Measurements from ENCODE around the gene SAMD4A.
A peak's percentile ranks its signal among the peaks of the same experiment; 100 is the strongest.

Gene SAMD4A

DNA sequence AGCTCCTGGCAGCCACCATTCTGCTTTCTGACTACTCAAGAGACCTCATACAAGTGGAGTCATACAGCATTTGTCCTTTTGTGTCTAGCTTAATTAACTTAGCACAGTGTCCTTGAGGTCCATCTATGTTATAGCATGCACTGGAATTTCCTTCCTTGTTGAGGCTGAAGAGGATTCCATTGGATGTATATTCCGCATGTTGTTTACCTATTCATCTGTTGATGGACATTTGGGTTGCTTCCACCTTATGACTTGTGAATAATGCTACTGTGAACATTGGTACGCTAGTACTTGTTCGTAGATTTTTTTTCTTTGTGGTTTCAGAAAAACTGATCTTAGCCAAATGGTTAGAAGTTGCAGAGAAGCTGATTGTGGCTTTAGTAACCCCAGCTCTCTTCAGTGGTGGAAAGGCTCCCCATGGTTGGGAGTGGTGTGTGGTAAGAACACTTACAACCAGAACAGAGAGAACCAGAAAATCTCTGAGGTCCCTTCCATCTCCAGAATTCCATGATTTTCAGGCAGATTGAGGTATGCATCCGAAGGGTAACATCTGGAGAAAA is 118.4 kb downstream of the SAMD4A start:
- DNase-seq (ENCODE audit: low read depth), result no peak

DNA sequence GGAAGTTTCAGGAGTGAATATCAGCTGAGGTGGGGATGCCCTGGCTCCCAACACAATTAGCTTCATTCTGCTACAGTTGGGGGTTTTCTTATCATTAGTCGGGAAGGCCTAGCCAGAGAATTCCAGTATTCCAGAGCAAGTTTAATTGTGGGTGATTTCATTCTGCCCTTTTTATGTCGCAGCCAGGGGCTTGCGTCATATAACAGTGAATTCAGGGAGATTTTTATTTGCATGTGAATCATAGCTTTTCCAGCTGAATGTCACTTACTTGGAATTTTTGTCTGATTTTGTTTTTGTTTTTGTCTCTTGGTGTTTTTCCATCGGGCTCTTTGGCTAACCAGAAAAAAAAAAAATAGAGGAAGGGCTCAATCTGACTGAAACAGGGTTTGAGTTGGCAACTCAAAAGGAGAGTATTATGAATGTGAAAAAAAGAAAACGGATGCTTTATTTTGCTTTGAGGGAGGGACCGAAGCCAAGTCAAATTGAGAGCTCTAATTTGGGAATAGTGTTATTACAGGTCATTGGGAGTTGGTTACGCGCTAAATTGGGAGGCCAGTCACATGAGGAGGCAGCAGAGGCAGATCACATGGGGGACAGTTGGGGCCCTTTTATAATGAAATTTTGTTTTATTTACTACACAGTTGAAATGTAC is 119.4 kb downstream of the SAMD4A start:
- DNase-seq (ENCODE audit: low read depth), result no peak

DNA sequence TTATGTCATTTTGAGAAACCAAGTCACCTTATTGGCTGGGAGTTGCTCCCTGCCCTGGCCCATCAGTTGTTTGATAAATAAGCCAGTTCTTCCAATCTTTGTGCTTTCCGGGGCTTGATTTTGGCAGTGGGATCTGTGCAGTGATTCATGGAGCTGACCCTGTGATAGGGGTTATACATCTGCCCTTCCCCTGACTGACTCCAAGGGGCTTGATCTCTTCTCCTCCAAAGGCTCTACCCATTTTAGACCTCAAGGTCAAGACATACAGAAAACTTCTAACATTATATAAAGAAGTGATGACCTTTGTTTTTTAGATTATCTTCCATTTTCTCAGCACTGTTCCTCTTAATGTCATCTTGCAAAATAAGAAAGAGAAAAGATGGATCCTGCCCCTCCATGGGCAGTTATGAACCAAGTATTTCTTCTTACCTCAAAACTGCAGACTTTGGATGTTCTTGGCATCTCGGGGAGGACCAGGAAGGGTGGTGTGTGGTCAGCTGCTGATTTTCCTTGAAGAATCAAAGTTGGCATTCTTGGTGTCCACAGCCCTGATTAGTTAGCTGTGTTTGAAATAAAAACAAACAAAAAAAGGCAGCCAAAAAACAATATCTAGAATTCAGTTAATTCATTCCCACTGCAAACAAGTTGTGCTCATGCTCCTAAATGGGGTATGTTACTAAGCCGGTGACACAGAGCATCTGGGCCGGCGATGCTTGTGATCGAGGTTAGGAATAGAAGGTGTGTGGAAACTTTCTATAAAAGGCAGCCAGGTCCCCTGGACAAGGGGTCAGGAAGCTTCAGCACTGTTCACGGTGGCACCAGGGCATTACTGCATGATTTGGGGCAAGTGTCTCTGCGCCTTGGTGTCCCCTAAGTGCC is 120.2 kb downstream of the SAMD4A start:
- DNase-seq (ENCODE audit: low read depth), result no peak

DNA sequence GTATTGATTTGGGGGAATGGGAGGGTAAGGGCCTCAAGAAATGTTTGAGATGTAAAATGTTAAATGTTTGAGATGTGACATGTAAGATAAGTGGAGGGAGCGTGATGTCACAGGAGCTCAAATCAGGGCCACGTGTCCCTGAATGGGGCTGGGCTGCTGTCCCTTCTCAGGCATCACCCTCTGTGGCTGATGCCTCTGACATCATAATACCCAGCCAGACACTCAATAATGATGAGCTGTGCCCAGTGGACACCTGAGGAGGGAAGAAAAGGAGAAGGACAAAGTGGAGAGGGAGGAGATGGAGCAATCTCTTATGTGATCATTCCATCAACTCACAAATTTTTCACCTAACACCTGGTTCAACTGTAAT is 120.8 kb downstream of the SAMD4A start:
- no peak for DNase-seq (ENCODE audit: low read depth)

DNA sequence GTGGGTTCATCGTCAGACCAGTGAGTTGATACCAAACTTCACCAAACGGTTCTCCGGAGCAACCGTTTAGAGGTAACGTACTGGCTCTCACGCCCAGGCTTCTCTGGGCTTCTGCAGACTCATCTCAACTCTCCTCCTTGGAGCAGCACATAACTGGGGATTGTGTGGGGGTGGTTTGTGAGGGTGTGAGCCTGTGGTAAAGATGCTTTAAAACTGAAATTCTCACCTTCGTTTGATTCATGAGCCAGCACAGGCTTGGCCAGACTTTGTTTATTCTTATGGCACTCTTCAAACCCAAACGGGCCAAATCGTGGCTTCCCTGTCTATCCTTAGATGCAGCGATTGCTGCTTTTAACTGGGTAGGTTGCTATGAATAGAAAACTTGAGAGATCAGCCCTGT is 121.3 kb downstream of the SAMD4A start:
- no peak for DNase-seq (ENCODE audit: low read depth)

DNA sequence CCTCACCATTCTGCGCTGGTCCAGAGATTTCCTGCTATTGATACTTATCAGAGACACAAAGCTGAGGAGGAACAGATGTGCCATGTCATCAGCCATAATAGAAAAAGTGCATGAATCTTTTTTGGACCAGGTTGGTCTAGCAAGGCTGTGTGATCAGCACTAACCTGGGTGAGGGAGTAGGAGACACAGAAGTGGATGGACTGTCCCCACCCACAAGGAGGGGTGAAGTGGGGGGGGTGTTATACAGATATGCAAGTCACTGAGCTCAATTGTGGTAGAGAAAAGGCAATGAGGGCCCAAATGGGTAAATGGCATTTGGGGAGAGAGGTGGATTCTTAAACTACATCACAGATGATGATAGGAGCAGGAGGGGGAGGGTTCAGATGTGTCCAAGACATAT is 123.0 kb downstream of the SAMD4A start:
- no peak for DNase-seq (ENCODE audit: low read depth)

DNA sequence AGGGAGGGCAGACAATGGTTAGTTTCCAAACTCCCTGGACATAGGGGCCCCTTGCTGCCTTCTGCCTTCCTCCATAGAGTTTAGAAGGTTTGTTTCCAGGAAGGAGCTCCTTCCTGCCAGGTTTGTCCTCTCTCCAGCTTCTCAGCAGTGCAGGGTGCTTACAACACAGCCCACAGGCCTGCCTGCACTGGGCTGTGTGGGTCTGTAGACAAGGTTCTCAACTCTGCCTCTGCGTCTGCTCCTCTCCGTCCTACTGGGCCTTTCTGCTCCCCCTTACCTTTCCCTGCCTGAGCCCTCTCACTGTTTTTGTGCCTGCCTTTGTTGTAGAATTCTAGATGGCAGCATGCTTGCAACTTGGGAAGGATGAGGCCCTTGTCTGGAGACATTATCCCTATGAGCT is 124.0 kb downstream of the SAMD4A start:
- no peak for DNase-seq (ENCODE audit: low read depth)

DNA sequence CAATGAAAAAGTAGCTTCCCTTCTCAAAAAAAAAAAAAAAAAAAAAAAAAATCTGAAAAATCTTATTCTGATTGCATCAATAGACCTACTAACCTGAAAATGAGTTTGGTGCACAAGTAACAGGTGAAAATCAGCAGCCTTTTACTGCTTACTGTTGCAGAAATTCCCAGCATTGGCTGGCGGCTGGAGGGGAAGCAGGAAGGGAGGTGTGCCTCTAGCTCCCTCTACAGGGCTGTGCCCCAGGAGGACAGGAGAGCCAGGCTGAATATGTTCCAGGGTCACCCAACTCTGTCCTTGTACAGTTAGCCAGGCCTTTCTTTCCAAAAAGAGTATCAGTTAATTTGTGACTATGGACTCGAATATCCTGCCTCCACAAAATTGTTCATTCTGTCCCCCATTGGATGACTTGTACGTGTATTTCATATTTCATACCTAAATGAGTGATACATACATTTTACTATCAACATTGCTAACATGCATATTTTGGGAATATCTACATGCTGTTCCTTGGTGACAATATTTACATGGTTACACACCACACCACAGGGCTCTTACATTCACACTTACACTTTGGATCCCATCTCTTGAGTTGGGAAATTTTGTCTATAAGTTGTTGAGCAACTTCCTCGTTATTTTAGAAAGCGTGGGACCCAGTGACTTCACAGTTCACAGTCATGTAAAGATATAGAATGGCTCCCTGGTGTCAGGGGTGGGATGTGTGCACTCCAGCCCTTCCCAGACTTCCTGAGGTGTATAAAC is 124.8 kb downstream of the SAMD4A start:
- DNase-seq (ENCODE audit: low read depth), result peak; percentile 47

DNA sequence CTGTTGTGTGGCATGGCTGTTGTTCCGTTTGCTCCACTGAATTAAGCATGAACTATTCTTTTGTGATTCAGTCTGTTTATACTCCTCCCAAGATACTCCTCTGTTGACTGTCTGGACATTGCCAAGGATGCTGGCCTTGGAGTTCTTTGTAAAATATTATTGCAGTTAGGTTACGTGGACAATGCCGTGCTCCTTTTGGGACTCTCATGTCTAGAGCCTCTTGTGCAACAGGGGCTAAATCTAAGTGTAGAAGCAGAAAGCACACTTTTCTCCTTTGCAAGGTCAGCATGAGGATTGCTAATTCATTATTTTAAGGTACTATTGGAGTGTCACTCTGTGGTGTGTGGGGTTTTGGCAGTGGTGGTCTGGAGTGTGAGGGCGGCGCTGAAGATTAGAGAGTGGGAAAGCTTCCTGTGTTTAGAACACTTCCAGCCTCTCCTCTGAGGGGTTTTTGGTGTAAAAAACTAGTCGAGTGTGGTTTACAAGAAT is 125.4 kb downstream of the SAMD4A start:
- DNase-seq (ENCODE audit: low read depth), result no peak

DNA sequence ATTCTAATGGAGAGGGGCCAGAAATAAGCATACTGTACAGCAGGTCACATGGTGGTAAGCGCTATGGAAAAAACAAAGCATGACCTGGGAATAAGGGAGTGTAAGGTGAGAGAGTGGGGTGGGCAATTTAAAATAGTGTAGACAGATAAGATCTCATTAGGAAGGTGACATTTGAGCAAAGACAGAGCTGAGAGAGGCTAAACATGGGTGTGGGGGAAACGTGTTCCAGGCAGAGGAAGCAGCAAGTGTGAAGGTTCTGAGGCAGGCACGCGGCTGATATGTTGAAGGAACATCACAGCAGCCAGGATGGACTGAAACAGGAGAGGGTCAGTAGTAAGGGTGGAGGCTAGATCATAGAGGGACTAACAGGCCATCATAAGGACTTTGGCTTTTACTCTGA is 126.8 kb downstream of the SAMD4A start:
- no peak for DNase-seq (ENCODE audit: low read depth)

DNA sequence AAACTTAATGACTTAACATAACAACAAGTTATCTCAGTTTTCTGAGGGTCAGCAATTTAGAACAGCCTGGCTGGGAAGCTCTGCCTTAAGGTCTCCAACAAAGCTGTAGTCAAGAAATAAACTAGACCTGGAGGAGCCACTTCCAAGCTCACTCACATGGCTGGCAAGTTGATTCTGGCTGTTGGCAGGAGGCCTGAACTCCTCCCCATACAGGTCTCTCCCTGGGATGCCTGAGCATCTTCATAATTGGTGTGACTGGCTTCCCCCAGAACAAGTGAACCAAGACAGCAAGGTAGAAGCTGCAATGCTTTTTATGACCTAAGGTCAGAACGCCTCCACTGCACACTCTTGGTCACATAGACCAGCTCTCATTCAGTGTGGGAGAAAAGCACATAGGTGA is 128.3 kb downstream of the SAMD4A start:
- DNase-seq (ENCODE audit: low read depth), result no peak

DNA sequence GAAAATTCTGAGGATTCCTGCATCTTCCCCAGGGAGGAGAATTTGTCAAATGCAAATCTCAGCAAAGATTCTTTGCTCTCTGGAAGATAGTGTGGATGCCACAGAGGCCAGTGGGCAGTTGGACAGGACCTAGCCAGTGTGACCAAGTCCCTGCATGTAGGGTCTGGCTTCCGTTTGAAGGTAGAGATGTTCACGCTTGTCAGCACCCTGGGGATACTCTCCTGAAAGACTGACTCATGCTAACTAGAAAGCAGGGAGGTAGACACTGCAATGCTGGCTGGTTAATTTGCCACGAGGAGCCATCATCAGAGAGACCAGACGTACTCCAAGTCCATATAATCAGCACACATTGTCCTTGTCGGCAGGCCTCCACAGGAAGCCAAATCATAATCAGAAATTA is 130.1 kb downstream of the SAMD4A start:
- DNase-seq (ENCODE audit: low read depth), result no peak

DNA sequence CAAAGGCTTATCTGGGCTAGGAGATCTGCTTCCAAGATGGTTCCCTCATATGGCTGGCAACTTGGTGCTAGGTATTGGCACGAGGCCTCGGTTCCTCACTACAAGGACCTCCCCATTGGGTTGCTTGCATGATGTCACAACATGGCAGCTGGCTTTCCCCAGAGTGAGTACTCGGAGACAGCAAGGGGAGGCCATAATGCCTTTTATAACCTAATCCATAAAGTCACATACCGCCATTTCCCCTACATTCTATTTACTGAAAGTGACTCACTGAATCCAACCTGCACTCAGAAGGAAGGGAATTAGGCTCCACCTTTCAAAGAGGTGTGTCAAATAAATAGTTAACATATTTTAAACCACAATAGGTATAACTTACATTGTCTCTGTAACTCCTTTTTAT is 130.9 kb downstream of the SAMD4A start:
- DNase-seq (ENCODE audit: low read depth), result no peak

DNA sequence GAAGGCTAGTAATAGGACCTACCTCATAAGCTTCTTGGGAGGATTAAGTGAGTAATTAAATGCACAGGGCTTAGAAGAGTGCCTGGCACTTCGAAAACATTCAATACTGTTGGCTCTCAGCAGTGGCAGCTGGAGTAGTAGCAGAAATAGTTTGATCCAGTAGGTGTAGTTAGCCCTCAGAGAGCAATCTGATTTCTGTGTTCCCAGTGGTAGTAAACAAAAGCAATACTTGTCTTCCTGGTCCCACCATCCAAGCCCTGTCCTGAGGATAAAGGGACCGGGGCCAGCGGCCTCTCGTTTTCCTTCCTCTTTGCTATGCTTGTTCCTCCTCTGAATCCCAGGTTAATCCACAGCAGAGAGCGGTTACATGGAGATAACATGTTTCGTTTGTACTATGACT is 131.6 kb downstream of the SAMD4A start:
- no peak for DNase-seq (ENCODE audit: low read depth)

DNA sequence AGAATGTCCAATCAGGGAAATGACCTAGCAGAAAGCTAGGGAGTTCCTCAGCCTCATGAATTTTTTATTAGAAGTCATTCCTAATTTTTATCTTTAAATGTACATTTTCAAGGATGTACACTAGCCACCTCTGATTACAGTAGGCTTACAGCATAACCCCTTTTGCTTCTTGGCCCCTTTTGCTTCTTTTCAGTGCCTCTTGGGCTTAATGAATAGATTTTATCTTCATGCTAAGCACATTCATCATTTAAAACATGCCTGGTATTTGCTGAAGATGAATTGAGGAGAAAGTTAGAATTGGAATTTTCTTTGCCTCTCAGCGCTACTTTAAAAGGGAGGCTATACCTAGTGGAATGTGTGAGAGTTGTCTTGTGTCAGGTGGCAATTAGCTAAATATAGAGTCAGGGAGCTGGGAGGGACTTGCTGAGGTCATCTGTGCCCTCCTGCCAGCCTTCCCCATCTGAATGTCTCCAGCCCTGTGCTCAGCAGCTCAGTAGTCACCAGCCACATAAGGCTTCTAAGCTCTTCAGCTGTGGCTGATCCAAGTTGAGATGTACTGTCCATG is 132.1 kb downstream of the SAMD4A start:
- no peak for DNase-seq (ENCODE audit: low read depth)

DNA sequence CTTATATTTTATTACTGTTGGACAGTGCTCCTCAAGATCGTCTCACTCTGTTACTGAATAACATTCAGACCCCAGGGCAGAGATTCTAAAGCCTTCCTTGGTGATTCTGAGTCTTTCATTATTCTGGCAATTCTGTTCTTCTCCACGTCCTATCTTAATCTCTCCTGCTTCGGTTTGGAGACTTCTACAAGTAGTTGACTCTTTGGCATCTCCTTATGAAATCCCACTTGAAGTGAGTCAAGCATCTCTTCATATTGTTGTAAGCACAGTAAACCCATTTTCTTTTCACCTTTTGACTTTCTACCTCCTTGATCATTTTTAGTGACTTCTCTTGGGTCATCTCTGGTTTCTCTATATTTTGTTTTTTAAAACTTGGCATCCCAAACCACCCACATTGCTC is 132.8 kb downstream of the SAMD4A start:
- no peak for DNase-seq (ENCODE audit: low read depth)

DNA sequence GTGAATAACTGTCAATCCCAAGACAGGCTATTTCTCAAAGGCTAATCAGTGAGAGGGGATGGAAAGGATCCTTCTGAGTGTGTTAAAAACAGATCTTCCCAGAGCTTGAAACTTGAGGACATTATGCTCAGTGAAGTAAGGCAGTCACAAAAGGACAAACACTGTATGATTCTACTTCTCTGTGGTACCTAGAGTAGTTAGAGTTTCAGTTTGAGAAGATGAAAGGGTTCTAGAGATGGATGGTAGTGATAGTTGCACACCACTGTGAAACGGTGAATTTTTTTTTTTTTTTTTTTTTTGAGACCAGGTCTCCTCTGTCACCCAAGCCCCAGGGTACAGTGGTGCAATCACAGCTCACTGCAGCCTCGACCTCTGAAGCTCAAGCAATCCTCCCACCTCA is 133.8 kb downstream of the SAMD4A start:
- DNase-seq (ENCODE audit: low read depth), result no peak

DNA sequence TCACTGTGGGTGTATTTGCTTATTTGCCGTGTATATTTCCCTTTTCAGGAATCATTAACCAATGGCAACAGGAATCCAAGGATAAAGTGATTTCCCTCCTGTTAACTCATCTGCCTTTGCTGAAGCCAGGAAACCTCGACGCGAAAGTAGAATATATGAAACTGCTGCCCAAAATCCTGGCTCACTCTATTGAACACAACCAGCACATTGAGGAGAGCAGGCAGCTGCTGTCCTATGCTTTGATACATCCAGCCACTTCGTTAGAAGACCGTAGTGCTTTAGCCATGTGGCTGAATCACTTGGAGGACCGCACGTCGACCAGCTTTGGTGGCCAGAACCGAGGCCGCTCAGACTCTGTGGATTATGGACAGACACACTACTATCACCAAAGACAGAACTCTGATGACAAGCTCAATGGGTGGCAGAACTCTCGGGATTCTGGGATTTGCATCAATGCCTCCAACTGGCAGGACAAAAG is 135.1 kb downstream of the SAMD4A start:
- no peak for DNase-seq (ENCODE audit: low read depth)

DNA sequence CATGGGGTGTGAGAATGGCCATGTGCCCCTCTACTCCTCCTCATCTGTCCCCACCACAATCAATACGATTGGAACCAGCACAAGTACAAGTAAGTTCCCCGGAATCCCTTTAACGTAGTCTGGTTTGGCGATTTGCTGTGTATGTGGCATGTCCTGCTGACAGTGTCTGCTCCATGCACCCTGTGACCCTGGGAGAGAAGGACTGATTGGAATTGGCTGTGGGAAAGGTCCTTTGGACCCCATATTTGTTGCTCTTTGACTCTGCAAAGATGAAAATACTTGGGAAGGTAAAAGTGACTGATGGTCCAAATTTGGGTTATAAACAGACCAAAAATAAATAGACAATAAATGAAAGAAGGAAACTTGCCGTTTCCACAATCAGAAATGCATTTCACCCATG is 135.6 kb downstream of the SAMD4A start:
- no peak for DNase-seq (ENCODE audit: low read depth)

DNA sequence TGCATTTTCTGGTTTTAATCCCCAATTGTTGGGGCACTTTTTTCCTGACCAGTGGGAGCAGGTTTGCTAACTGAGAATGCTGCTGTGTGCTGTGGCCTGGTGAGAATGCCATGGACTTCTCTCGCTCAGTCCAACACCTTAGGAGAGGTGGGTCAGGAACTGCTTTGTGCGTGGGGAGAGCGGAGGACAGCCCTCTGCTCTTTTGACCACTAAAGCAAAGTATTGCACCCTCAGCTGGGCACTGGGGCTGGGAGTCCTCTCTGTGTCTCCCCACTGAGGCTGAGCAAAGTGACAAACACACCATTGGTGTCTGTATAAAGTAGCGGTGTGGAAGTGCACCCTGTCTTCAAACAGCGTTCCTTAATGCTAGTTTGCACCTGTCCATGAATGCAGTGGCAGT is 136.2 kb downstream of the SAMD4A start:
- DNase-seq (ENCODE audit: low read depth), result no peak

DNA sequence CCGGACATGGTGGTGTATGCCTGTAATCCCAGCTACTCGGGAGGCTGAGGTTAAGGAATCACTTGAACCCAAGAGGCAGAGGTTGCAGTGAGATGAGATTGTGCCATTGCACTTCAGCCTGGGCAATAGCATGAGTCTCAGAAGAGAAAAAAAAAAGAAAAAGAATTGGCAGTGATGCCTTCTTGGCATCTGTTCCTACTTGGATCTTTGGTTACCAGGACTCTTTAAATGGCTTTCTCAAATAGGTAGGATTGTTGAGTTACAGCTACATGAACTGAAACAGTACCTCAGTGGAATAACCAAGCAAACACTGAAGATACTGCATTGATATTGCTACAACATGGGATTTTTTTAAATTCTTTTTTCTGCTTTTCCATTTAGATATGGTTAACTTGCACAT is 136.8 kb downstream of the SAMD4A start:
- DNase-seq (ENCODE audit: low read depth), result no peak

DNA sequence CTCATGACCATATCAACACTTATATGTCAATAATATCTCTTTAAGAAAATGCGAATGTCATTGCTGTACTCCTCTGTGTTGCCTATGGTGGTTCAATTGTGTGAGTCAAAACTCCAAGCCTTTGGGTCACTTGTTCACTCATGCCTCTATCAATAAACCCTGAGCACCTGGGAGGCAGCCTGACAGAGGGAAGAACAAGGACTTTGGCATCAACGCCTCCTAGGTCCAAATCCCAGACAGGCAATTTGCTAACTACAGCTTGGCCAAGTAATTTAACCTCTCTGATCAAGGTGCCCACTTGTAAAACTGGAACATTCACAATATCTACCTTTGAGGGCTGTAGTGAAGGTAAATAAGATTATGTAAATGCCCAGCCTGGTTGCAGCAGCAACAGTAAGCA is 137.8 kb downstream of the SAMD4A start:
- DNase-seq (ENCODE audit: low read depth), result no peak
